Measurements from ENCODE around the gene UMPS. TPM values are rescaled to one million over a fixed set of nuclear protein-coding genes. Genes with fewer than 3 reads are reported as not detected.

Gene UMPS
- total RNA-seq, 1 experiment from 2014 or later: 56.7 TPM

GRCh38 chr3:124769462-124769861 lies 39.2 kb downstream of the UMPS start:
- Histone ChIP-seq H3K27me3 (no peaks in the 10 kb centered on the region), H3K9me3 (no peaks in the 10 kb centered on the region), H3K4me3 (no peak overlapping the region), H3K36me3 (peaks cover 7% of the 10 kb centered on the region)
- DNase-seq: no peak

DNA sequence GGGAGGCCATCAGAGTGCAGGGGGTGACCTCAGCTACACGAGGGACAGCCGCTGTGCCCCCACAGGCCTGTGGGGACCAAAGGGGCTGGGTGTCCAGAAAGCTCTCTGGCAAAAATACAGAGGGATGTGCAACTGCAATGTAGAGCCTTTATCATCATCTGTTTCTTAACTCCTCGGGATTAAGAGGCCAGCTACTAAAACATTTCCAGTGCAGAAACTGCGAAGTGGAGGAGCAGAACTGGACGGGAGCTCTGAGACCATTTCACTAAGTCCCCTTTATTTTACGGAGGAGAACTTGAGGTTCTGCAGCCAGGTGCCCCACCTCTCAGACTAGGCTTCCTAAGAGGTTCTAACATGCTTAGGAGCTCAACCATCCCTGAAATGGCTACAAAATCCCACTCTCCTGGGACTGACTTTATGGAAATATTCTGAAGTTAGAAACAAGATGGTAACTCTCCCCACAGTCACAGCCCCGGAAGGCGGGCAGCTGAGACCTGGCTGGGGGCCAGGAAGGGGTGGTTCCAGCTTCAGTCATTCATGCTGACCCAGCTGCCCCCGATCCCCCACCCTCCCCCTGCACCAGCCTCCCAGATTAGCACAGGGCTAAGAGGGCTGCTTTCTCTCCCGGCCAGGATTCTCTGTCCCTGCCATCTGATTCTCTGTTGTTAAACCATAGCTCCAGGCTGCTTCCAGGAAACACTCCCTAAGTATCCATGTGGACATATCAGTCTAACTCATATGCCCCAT lies 40.3 kb downstream of the UMPS start:
- no peak for DNase-seq
- Histone ChIP-seq H3K4me3 (no peak overlapping the region), H3K27me3 (no peaks in the 10 kb centered on the region), H3K9me3 (no peaks in the 10 kb centered on the region), H3K36me3 (peaks cover 5% of the 10 kb centered on the region)

DNA sequence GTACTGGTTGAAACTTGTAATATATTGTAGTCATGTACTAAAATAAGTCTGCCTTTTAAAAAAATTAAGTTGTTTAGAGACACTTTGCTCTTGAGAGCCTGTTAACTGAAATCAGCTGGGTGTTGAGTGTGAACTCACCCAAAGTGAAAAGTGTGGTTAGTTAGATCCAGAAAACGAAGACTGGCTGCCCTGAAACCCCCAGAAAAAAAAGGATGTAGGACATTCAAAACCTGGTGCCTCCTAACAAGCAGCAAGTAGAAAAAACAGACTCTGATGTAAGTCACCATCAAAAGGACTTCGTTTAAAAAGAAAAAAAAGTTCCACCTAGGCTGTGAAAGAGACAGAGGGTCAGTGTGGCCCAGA lies 40.8 kb downstream of the UMPS start:
- no peaks in the 10 kb centered on the region for H3K9me3 ChIP-seq
- H3K4me3 ChIP-seq: no peak overlapping the region

DNA sequence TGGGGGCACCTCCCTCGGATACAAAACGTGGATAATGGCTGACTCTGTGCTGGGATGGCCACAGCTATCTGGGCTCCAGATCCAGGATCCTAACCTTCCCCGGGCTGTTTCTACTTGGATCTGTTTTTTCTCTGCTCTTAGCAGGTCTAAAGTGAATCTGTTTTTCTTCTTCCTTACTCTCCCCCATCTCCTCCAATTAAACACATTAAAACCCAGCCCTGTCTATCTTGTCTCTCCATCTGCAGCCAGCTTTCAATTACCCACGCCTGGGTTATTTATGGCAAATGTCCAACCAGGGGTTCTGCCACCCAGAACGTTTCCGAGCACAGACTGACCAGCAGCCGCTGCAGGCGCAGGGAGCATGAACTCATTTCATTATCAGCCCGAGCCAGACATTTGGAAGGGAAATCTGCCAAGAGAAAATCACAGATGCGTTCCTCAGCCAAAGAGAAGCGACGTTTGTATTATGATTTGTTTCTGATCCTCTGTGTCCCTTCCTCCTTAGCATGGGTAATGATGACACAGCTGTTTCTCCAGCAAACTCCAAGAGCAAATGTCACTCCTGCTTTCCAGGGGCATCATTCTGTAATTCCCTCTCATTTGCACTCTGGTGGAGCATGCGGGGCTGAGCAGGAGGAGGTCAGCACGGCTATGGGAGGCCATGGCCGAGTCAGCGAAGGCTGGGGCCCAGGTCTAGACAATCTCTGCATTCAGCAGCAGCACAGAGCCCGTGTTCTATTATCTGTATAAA lies 42.0 kb downstream of the UMPS start:
- Histone ChIP-seq H3K4me3 (no peak overlapping the region), H3K36me3 (peaks cover 3% of the 10 kb centered on the region; the same call in 1 of the 2 replicates), H3K27me3 (no peaks in the 10 kb centered on the region), H3K9me3 (no peaks in the 10 kb centered on the region)
- DNase-seq: peak; percentile 50

More for the DNA sequence above, 40.8 kb downstream of the UMPS start:
- Histone ChIP-seq H3K27me3 (no peaks in the 10 kb centered on the region), H3K36me3 (peaks cover 3% of the 10 kb centered on the region; the same call in 1 of the 2 replicates)
- no peak for DNase-seq

DNA sequence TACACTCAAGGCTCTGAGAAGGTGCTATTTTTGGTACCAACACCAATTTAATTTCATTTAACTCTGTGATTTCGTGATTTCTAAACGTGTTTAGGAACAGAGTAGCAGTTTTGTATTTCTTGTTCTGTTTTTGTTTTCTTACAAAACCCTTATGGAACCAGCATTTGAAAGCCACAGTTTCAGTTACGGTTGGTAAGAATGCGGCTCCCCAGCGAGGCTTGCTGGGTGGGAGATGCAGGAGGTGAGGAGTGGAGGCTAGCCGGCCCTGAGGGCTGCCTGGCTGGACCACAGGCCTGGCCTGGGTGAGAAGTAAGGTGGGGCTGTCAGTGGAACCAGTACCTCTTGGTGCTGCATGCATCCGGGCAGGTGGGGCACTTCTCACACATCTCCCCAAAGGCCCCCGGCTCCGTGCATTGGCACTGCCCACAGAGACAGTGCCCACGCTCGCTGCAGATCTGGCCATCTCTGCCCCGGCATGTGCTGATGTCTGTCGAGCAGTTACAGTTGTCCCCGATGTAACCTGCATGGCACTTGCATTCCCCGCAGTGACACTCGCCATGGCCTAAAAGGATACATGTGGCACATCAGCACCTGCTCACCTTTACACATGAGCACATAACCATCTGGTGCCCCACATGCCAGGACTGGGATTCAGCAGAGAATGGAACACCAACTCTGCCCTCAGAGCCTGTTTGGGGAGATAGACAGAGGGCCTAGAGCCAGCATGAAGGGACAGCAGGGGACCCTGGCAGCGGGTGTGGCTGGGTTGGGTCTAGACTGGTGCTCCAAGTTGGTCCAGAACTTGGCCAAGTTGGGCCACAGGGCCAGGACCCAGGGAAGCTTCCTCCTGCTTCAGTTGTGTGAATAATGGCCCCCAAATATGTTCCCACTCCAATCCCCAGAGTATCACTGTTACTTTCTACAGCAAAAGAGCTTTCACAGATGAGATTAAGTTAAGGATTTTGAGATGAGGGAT lies 43.4 kb downstream of the UMPS start:
- no peaks in the 10 kb centered on the region for H3K27me3 ChIP-seq
- no peaks in the 10 kb centered on the region for H3K9me3 ChIP-seq
- H3K4me3 ChIP-seq: no peak overlapping the region

DNA sequence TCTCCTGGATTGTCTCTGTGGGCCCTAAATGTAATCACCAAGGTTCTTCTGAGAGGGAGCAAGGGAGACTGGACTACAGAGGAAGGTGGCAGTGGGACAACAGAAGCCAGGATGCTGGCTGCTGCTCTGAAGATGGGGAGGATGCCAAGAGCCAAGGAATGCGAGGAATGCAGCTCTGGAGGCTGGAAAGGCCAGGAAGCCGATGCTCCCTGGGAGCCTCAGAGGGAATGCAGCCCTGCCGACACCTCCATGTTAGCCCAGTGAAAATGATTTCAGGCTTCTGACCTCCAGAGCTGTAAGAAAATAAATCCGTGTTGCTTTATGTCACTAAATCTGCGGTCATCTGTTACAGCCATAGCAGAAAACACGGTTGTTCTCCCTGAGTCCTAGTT lies 44.1 kb downstream of the UMPS start:
- Histone ChIP-seq H3K9me3 (no peaks in the 10 kb centered on the region), H3K36me3 (no peaks in the 10 kb centered on the region), H3K27me3 (no peaks in the 10 kb centered on the region), H3K4me3 (no peak overlapping the region)
- DNase-seq: peak; percentile 87

More for the DNA sequence above, 43.4 kb downstream of the UMPS start:
- DNase-seq: no peak
- peaks cover 3% of the 10 kb centered on the region; the same call in 1 of the 2 replicates for H3K36me3 ChIP-seq

DNA sequence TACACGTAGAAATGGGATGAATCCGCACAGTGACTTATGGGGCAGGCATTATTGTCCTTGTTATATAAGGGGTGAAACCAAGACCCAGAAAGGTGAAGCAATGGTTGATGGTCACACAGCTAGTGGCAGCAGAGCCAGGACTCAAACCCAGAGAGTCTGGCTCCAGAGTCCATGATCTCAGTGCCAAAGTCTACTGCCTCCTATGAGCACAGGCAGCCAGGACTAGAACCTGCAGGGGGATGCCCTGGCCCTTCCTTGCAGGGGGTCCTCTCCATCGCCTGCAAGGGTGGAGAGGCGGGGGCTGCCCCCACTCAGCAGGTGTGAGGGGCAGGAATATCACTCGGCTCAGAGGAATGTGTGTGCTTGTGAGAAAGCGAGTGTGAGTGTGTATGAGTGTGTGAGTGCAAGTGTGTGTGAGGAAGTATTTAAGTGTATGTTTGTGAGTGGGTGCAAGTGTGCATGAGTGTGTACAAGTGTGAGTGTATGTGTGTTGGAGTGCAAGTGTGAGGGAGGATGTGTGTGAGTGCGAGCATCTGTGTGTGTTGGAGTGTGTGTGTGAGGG lies 44.7 kb downstream of the UMPS start:
- no peaks in the 10 kb centered on the region for H3K9me3 ChIP-seq
- H3K27me3 ChIP-seq: no peaks in the 10 kb centered on the region
- no peaks in the 10 kb centered on the region for H3K36me3 ChIP-seq
- no peak for DNase-seq
- no peak overlapping the region for H3K4me3 ChIP-seq

DNA sequence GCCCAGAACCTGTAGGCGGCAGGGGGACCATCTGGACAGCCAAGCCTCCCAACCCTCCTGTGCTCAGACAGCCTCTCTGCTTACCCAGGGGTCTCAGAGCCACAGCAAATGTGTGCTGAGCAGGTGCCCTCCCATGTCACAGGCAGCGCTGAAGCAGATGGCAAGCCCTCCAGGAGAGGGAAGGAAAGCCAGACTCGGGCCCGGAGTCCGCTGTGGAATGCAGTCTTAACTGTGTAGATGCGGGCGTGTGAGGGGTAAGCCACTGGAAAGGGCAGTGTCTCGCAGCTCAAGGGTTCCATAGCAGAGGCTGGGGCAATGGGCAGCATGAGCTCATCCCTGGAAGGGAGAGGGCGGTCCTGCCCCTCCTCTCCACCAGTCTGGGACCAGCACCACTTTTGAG lies 45.6 kb downstream of the UMPS start:
- no peaks in the 10 kb centered on the region for H3K27me3 ChIP-seq
- DNase-seq: no peak

DNA sequence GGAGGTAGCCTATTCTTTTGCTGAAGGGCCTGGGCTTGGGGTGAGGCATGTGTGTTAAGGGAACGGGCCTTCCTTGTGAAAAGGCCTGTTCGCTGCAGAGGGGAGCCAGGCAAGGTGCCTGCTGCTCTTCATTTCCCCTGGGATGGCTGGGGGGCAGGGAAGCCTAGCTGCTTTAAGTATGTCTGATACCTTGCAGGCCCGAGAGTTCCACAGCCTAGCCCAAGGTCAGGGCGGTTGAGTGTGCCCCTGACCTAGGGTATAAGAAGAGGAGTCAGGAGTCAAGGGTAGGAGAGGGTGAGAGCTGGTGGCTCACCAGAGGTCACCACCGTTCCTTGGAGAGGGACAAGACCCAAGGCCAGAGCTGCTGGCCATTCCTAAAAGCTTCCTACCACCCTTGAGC lies 46.6 kb downstream of the UMPS start:
- Histone ChIP-seq H3K36me3 (no peaks in the 10 kb centered on the region), H3K4me3 (no peak overlapping the region), H3K27me3 (no peaks in the 10 kb centered on the region), H3K9me3 (no peaks in the 10 kb centered on the region)
- DNase-seq: no peak

More for the DNA sequence above, 45.6 kb downstream of the UMPS start:
- Histone ChIP-seq H3K36me3 (no peaks in the 10 kb centered on the region), H3K4me3 (no peak overlapping the region), H3K9me3 (no peaks in the 10 kb centered on the region)

DNA sequence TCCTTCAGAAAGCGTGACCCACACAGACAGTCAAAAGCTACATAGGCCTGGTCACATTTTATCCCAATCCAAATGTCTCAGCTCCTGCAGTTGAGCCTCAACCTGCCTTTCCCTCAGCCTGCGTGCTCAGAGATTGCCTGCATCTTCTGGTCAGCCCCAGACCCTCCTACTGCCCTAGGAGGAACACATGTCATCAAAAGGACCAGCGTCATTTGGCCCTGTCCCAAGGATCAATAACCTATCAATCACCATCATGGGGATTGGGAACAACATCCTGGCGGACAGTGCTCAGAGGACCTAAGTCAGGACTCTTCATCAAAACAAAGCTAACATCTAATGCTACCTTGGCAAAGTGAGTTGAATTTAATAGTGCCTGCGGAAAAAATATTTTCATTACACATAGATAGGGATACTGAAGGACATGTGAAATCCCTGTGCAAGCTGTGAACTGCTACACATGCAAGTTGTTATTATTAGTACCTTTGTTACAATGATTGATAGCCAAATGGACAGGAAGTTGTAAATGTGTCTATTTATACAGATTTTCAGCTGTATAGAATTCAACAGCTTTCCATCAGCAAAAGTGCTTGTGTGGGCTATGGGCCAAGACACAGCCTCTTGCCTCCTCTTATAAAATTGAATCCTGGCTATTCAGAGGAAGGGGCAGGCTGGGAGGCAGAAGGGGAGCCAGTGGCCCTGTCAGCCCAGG lies 47.7 kb downstream of the UMPS start:
- no peaks in the 10 kb centered on the region for H3K9me3 ChIP-seq
- H3K4me3 ChIP-seq: no peak overlapping the region
- no peak for DNase-seq
- no peaks in the 10 kb centered on the region for H3K27me3 ChIP-seq
- H3K36me3 ChIP-seq: no peaks in the 10 kb centered on the region; the same call in 1 of the 2 replicates

- no peaks in the 10 kb centered on the region for H3K27me3 ChIP-seq
- H3K4me3 ChIP-seq: no peak overlapping the region
- no peaks in the 10 kb centered on the region for H3K9me3 ChIP-seq
- DNase-seq: no peak
- no peaks in the 10 kb centered on the region; the same call in 1 of the 2 replicates for H3K36me3 ChIP-seq
Measured at GRCh38 chr3:124779116-124779515, 48.9 kb downstream of the UMPS start.

DNA sequence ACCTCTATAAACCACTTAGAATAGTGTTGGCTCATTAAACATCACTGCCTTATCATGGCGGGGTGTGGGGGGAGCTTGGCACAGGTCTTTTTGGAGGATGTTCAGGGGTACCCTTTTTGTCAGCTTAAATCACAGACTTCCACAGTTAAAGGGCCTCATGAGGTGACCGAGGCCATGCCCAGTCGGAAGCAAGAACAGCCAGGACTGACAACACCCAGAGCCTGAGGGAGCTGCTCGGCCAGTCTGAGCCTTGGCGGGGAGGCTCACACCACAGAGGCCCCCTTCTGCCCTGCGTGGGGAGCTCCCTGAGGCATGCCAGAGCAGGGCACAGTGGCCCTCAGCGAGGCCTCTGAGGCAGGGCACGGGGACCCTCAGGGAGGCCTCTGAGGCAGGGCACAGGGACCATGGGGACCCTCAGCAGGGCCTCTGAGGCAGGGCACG lies 49.5 kb downstream of the UMPS start:
- Histone ChIP-seq H3K36me3 (no peaks in the 10 kb centered on the region; the same call in 1 of the 2 replicates), H3K27me3 (no peaks in the 10 kb centered on the region), H3K4me3 (no peak overlapping the region), H3K9me3 (no peaks in the 10 kb centered on the region)
- no peak for DNase-seq

DNA sequence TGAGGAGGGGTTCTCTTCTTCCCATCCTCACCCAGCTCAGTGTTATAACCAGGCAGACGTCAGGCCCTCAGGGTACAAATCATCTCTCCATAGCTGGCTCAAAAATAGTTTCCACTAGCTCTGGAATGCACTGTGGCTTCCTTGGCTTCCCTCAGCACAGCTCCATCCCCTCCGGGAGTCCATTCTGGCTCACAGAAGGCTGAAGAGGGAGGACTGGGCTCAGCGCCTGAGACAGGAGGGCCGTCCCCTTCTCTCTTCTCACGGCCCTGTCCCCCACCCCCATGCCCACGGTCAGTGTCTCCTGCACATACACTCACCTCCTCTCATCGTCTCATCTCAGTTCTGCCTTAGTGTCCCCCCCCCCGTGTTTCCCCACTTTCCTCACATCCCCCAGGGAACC lies 50.1 kb downstream of the UMPS start:
- H3K36me3 ChIP-seq: no peaks in the 10 kb centered on the region; the same call in 1 of the 2 replicates
- H3K4me3 ChIP-seq: no peak overlapping the region
- no peaks in the 10 kb centered on the region for H3K27me3 ChIP-seq
- DNase-seq: peak; percentile 79
- H3K9me3 ChIP-seq: no peaks in the 10 kb centered on the region

- no peak overlapping the region for H3K4me3 ChIP-seq
- no peaks in the 10 kb centered on the region; the same call in 1 of the 2 replicates for H3K36me3 ChIP-seq
- no peaks in the 10 kb centered on the region for H3K27me3 ChIP-seq
- peak; percentile 33 for DNase-seq
- H3K9me3 ChIP-seq: no peaks in the 10 kb centered on the region
Measured at GRCh38 chr3:124780761-124781475, 50.7 kb downstream of the UMPS start.
